Measurements from ENCODE around the gene STAT1. TPM values are rescaled to one million over a fixed set of nuclear protein-coding genes. Genes with fewer than 3 reads are reported as not detected.

STAT1 gene
- total and polyA plus RNA-seq, 9 of the 15 experiments (the other 6 are each of a cell fraction or from before 2014, with no cell fraction given): 8.7 to 34.4 (median 26.8) TPM

- TF ChIP-seq IRF1 (CRISPR knock-in tag; IDR thresholded peaks at IDR 0.05; ENCODE audit: borderline replicate concordance) (peak; percentile 87; the same call in 1 of the 2 replicates), SNIP1 (IDR thresholded peaks at IDR 0.05; ENCODE audit: low read depth) (no peak), MAFG (tag; conservative IDR thresholded peaks at IDR 0.05) (no peak), TAF7 (tag; IDR thresholded peaks at IDR 0.05) (peak; percentile 55; the same call in 1 of the 2 replicates), ZNF407 (IDR thresholded peaks at IDR 0.05; ENCODE audit: low read depth) (0 out of 2 replicates have a peak, but pooled peaks have one; percentile 26), ZNF253 (CRISPR knock-in tag; conservative IDR thresholded peaks at IDR 0.05) (no peak), NR4A1 (CRISPR knock-in tag; IDR thresholded peaks at IDR 0.05) (0 out of 2 replicates have a peak, but pooled peaks have one; percentile 21), NR4A1 (tag; IDR thresholded peaks at IDR 0.05) (no peak), RBM22 (IDR thresholded peaks at IDR 0.05; ENCODE audit: low read depth, low read length, poor library complexity, severe bottlenecking) (peak; percentile 88), HDAC1 (IDR thresholded peaks at IDR 0.05) (peak in 1 of 2 experiments; percentile 98; a peak in 3 of 4 replicates), CTBP1 (IDR thresholded peaks at IDR 0.05; ENCODE audit: borderline replicate concordance) (peak; percentile 68; the same call in 1 of the 2 replicates), RBBP5 (IDR thresholded peaks at IDR 0.05; ENCODE audit: borderline replicate concordance, insufficient read depth, low read length, poor library complexity, severe bottlenecking) (peak; percentile 61), HES1 (IDR thresholded peaks at IDR 0.05; ENCODE audit: low read depth) (no peak), NFE2 (IDR thresholded peaks at IDR 0.05; ENCODE audit: low read depth) (0 out of 2 replicates have a peak, but pooled peaks have one; percentile 14), KDM1A (IDR thresholded peaks at IDR 0.05) (peak in 1 of 2 experiments; percentile 54; a peak in 1 of 4 replicates), PHF21A (IDR thresholded peaks at IDR 0.05; ENCODE audit: borderline replicate concordance, low read depth) (peak; percentile 60; the same call in 1 of the 2 replicates), GATAD2B (IDR thresholded peaks at IDR 0.05; ENCODE audit: borderline replicate concordance) (peak; percentile 95), SMARCA4 (IDR thresholded peaks at IDR 0.05) (no peak), NBN (IDR thresholded peaks at IDR 0.05; ENCODE audit: low read depth) (0 out of 2 replicates have a peak, but pooled peaks have one; percentile 66), MYNN (IDR thresholded peaks at IDR 0.05) (peak; percentile 79), MYNN (CRISPR knock-in tag; IDR thresholded peaks at IDR 0.05) (no peak)
These were observed 6.3 kb upstream of the STAT1 start (continued) for GRCh38 chr2:191020221-191020741.

Measured in K562 (cell line).